HG02852 (cell line): ENCODE measurements around the gene MADCAM1.

ENCODE experiments used
- ATAC-seq: cut with Tn5 transposase; IDR thresholded peaks from one replicate; pipeline ENCODE4 v1.9.1; 2021; ENCODE audit warnings: mild to moderate bottlenecking, moderate library complexity; ENCODE audit not compliant: unreplicated experiment

Gene MADCAM1

GRCh38 chr19:547836-548720 lies 51.8 kb downstream of the MADCAM1 start:
- no peak for ATAC-seq

GRCh38 chr19:548886-549830 lies 52.9 kb downstream of the MADCAM1 start:
- no peak for ATAC-seq

GRCh38 chr19:554817-555216 lies 58.5 kb downstream of the MADCAM1 start:
- ATAC-seq = no peak
